ENCODE data around the gene SH3PXD2A.

- TF ChIP-seq POLR2AphosphoS5 (IDR thresholded peaks at IDR 0.05; ENCODE audit: low read depth, low read length), result no peak
- TF ChIP-seq POLR2A (IDR thresholded peaks at IDR 0.05; ENCODE audit: low read depth, low read length), result no peak
Observed at GRCh38 chr10:103838862-103839518, 16.4 kb downstream of the SH3PXD2A start.
